Endothelial cell of umbilical vein (primary cell): ENCODE data around the gene PGAM2. TPM values are rescaled to one million over a fixed set of nuclear protein-coding genes. Genes with fewer than 3 reads are reported as not detected.
A peak's percentile ranks its signal among the peaks of the same experiment; 100 is the strongest.

ENCODE experiments used
- BruUV-seq: library from RNA; stranded (reverse); fragments of 400-500 nt; replicated peaks from 2 replicates; lab custom pipeline; 2021; lab: Mats Ljungman, UMichigan
- CTCF ChIA-PET: fragments of 300-600, 350-600 bp; sonication (Branson Sonifier 250); formaldehyde crosslinking; loops from one replicate; lab custom pipeline; 2021; ENCODE audit warnings: antibody characterized with exemption, inconsistent platforms; lab: Charles Lee
- POLR2A ChIA-PET: fragments of 300-600, 350-600 bp; sonication (Branson Sonifier 250); formaldehyde crosslinking; loops from one replicate; lab custom pipeline; 2021; ENCODE audit warnings: antibody characterized with exemption, inconsistent platforms; lab: Charles Lee
- DNase-seq: peaks from one replicate; pipeline ENCODE4 v3.0.0-alpha.2; 2011; ENCODE audit warnings: low read depth, low spot score
- FAIRE-seq: peaks from 2 replicates; lab custom pipeline; 2011; peaks lifted over from hg19 to GRCh38; lab: Jason Lieb, UNC
- H2AFZ ChIP-seq: 2 replicates; pipeline ENCODE4 v1.6.0; 2012; ENCODE audit warnings: low read depth, low read length, control low read depth, inconsistent platforms
- H3K27ac ChIP-seq: 2 replicates; pipeline ENCODE4 v1.5.1; 2011; ENCODE audit warnings: low read depth, mild to moderate bottlenecking, control low read depth, low read length, moderate library complexity; ENCODE audit not compliant: insufficient read depth
- H3K27me3 ChIP-seq, 2 experiments: 2 replicates each; pipeline versions ENCODE4 v1.6.0 to v1.6.1; 2011; ENCODE audit warnings: low read length in 2 of 2, mixed read lengths in 1 of 2; ENCODE audit not compliant: control insufficient read depth in 2 of 2, insufficient read depth in 2 of 2
- H3K36me3 ChIP-seq, 2 experiments: 2 replicates in 1 of 2; 3 replicates in 1 of 2; pipeline ENCODE4 v1.5.1; 2011; ENCODE audit warnings: low read length in 2 of 2, mild to moderate bottlenecking in 1 of 2, moderate library complexity in 1 of 2; ENCODE audit not compliant: control insufficient read depth in 2 of 2, insufficient read depth in 2 of 2; ENCODE audit errors: extremely low read depth in 1 of 2
- H3K4me1 ChIP-seq: 3 replicates; pipeline ENCODE4 v1.5.1; 2011; ENCODE audit warnings: mild to moderate bottlenecking, low read length; ENCODE audit not compliant: control insufficient read depth, insufficient read depth; ENCODE audit errors: extremely low read depth
- H3K4me2 ChIP-seq: 2 replicates; pipeline ENCODE4 v1.6.1; 2011; ENCODE audit warnings: low read length, control low read depth, mixed read lengths; ENCODE audit not compliant: insufficient read depth
- H3K4me3 ChIP-seq, 3 experiments: fragments of 200-600 bp in 1 of 3; sonication (generic), shearing (Covaris generic) in 1 of 3; replicated peaks in 1 of 3; 2 replicates each; pipeline ENCODE4 v1.5.1; 2011 to 2016; ENCODE audit warnings: control low read depth in 3 of 3, low read length in 3 of 3, mild to moderate bottlenecking in 2 of 3, inconsistent platforms in 1 of 3, low read depth in 1 of 3, moderate library complexity in 1 of 3; ENCODE audit not compliant: insufficient read depth in 1 of 3
- H3K79me2 ChIP-seq: 2 replicates; pipeline ENCODE4 v1.6.0; 2012; ENCODE audit warnings: low read length, inconsistent platforms; ENCODE audit not compliant: control insufficient read depth, insufficient read depth
- H3K9ac ChIP-seq: replicated peaks from 2 replicates; pipeline ENCODE3; 2011; ENCODE audit warnings: low read length, control low read depth; ENCODE audit not compliant: insufficient read depth; ENCODE audit errors: extremely low read depth
- H3K9me1 ChIP-seq: replicated peaks from 3 replicates; pipeline ENCODE4 v1.6.0; 2011; ENCODE audit warnings: mild to moderate bottlenecking, low read length; ENCODE audit not compliant: control insufficient read depth, insufficient read depth; ENCODE audit errors: extremely low read depth
- H3K9me3 ChIP-seq: replicated peaks from 2 replicates; pipeline ENCODE4 v1.5.1; 2012; ENCODE audit warnings: low read length, inconsistent platforms; ENCODE audit not compliant: control insufficient read depth, insufficient read depth
- H4K20me1 ChIP-seq: replicated peaks from 2 replicates; pipeline ENCODE3; 2011; ENCODE audit warnings: mild to moderate bottlenecking, low read length; ENCODE audit not compliant: control insufficient read depth, insufficient read depth; ENCODE audit errors: extremely low read depth
- EZH2 ChIP-seq: IDR thresholded peaks from 2 replicates; pipeline ENCODE4 v1.6.1; 2012; ENCODE audit warnings: borderline replicate concordance, low read depth, mild to moderate bottlenecking, moderate library complexity, low read length, inconsistent platforms; ENCODE audit not compliant: severe bottlenecking
- FOS ChIP-seq: IDR thresholded peaks from 2 replicates; pipeline ENCODE4 v1.6.1; 2011; ENCODE audit warnings: mild to moderate bottlenecking, low read length, moderate library complexity, borderline replicate concordance; ENCODE audit not compliant: insufficient read depth
- GATA2 ChIP-seq: IDR thresholded peaks from 2 replicates; pipeline ENCODE4 v1.7.0; 2011; ENCODE audit warnings: low read depth, mild to moderate bottlenecking, moderate library complexity, mixed read lengths, low read length; ENCODE audit not compliant: insufficient read length, insufficient read depth
- JUN ChIP-seq: IDR thresholded peaks from 2 replicates; pipeline ENCODE4 v1.6.1; 2011; ENCODE audit warnings: borderline replicate concordance, low read depth; ENCODE audit not compliant: insufficient read length, insufficient read depth
- MYC ChIP-seq: IDR thresholded peaks from one replicate; pipeline ENCODE4 v1.6.1; 2011; ENCODE audit warnings: mild to moderate bottlenecking, low read depth, low read length
- POLR2A ChIP-seq: IDR thresholded peaks from 2 replicates; pipeline ENCODE4 v1.6.1; 2012; ENCODE audit warnings: low read depth, mild to moderate bottlenecking, control low read depth, low read length
- POLR2AphosphoS5 ChIP-seq: IDR thresholded peaks from 2 replicates; pipeline ENCODE4 v1.6.1; 2012; ENCODE audit warnings: low read depth, mild to moderate bottlenecking, control low read depth, low read length, moderate library complexity; ENCODE audit not compliant: insufficient read depth
- dilution Hi-C: fragments of 300-500 bp; cut with MboI; formaldehyde crosslinking; loops from one replicate; pipeline ENCODE4 v1.15.0; 2019; ENCODE audit warnings: low sequenced_read_pairs; ENCODE audit not compliant: extremely low pct_ligation_motif_present
- intact Hi-C: fragments of 100-400 bp; cut with micrococcal nuclease; formaldehyde crosslinking; loops from one replicate; pipeline ENCODE4 v1.10.0; 2022
- polyA plus RNA-seq, 4 experiments: library from polyadenylated mRNA; depleted of rRNA in 3 of 4; stranded (reverse) in 3 of 4; unstranded in 1 of 4; fragments of >200 nt; gene quantifications; 2 replicates each; pipeline versions ENCODE4 v1.2.1 to v1.2.3, GENCODE V29; 2011 to 2012; ENCODE audit warnings: missing spikeins in 1 of 4
- total RNA-seq: library from RNA; stranded (reverse); gene quantifications from 2 replicates; pipeline ENCODE4 v1.2.3, GENCODE V29; 2021
- TF ChIP-seq, protein P1 (sequence below): IDR thresholded peaks from 2 replicates; pipeline ENCODE4 v1.6.1; 2011; ENCODE audit not compliant: insufficient read depth, insufficient read length
- TF ChIP-seq, protein P2 (sequence below), 2 donors: IDR thresholded peaks; 1 replicate in 1 of 2; 2 replicates in 1 of 2; pipeline ENCODE4 v1.5.1; 2011; ENCODE audit warnings: low read length in 2 of 2, mild to moderate bottlenecking in 2 of 2, moderate library complexity in 2 of 2, control low read depth in 1 of 2, inconsistent platforms in 1 of 2, low read depth in 1 of 2; ENCODE audit not compliant: insufficient read depth in 1 of 2; ENCODE audit errors: extremely low read depth in 1 of 2

The PGAM2 gene
- total and polyA plus RNA-seq, 2 donors (not counting 3 experiments of a cell fraction or from before 2014, with no cell fraction given), result 0.19 TPM; not detected in 1

DNA sequence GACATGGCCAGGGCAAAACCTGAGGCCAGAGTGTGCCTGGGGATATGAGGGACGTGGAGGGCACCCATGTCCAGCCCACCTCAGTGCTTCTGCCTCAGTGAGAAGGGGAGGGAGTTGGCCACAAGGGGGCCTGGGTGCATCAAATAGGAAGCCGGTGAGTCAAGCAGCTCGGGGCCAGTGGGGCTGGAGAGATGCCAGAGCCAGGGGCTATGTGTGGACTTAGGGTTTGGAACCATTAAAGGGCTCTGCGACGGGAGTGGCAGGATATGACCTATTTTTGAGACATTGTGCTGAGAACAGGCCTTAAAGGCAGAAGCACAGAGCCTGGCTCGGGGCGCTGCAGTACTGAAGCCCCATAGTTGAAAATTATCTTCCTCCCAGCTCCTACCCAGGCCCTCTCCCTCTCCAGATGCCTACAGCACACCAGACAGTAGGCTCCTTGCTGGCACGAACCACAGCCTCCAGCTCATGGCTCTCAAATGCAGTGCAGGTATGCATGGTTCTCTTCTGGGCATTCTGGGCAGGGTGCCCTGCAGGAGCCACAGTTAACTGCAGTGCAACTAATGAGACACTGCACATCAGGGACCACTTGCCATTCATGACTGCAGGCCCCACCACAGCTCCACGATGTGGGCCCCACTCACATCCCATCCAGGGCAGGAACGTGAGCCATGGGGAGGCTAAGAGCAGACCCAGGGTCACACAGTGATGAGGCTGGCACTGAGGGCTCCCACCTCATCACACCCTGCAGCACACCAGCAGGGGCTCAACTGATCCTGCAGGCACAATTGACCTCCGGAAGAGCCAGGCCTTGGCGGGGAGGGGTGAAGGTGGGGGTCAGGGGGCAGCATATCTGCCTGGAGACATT lies 7.2 kb upstream of the PGAM2 start:
- peaks cover 27% of the 10 kb centered on the region for H3K4me1 ChIP-seq
- no peaks in the 10 kb centered on the region for H3K9me3 ChIP-seq
- no peak overlapping the region for H3K4me3 ChIP-seq
- no peaks in the 10 kb centered on the region for H4K20me1 ChIP-seq
- H3K9ac ChIP-seq, result no peak overlapping the region
- POLR2A ChIA-PET, result no interaction called here
- intact Hi-C loops, result loop anchor here (1.0 to 5.0 kb wide), 6 partner anchors 50 to 420 kb away; partner anchors contain the start of genes NUDCD3 and POLD2
- CTCF ChIA-PET, result interaction anchor here (0.6 to 2.6 kb wide), 27 partner anchors 7 to 493 kb away, joined by 3 to 60 read pairs (median 4); partner anchors contain the start of genes AEBP1, DBNL, PGAM2 and POLD2
- dilution Hi-C loops, result no loop called here
- no peaks in the 10 kb centered on the region for H3K27me3 ChIP-seq
- TF ChIP-seq, protein P1, sequence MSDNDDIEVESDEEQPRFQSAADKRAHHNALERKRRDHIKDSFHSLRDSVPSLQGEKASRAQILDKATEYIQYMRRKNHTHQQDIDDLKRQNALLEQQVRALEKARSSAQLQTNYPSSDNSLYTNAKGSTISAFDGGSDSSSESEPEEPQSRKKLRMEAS, result no peak
- TF ChIP-seq POLR2A, result peak; percentile 54
- TF ChIP-seq, protein P2, sequence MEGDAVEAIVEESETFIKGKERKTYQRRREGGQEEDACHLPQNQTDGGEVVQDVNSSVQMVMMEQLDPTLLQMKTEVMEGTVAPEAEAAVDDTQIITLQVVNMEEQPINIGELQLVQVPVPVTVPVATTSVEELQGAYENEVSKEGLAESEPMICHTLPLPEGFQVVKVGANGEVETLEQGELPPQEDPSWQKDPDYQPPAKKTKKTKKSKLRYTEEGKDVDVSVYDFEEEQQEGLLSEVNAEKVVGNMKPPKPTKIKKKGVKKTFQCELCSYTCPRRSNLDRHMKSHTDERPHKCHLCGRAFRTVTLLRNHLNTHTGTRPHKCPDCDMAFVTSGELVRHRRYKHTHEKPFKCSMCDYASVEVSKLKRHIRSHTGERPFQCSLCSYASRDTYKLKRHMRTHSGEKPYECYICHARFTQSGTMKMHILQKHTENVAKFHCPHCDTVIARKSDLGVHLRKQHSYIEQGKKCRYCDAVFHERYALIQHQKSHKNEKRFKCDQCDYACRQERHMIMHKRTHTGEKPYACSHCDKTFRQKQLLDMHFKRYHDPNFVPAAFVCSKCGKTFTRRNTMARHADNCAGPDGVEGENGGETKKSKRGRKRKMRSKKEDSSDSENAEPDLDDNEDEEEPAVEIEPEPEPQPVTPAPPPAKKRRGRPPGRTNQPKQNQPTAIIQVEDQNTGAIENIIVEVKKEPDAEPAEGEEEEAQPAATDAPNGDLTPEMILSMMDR (IDR thresholded peaks at IDR 0.05; ENCODE audit: extremely low read depth in 1 of 2, insufficient read depth in 1 of 2, low read depth in 1 of 2, low read length in 2 of 2), result peak; percentile 84 to 91
- TF ChIP-seq GATA2, result no peak
- TF ChIP-seq MYC, result no peak
- TF ChIP-seq POLR2AphosphoS5, result peak; percentile 80
- TF ChIP-seq EZH2, result no peak
- no peak for TF ChIP-seq JUN
- TF ChIP-seq FOS, result peak; percentile 84
- H3K9me1 ChIP-seq, result no peaks in the 10 kb centered on the region
- peak overlapping the region; percentile 95 for H3K27ac ChIP-seq
- H3K36me3 ChIP-seq, result peaks cover 0 to 8% of the 10 kb centered on the region in 2 experiments
- FAIRE-seq (peak; percentile 95), DNase-seq (peak; percentile 87)
- no TSS peak for BruUV-seq
- H3K79me2 ChIP-seq, result no peaks in the 10 kb centered on the region
- H3K4me2 ChIP-seq, result peak overlapping the region; percentile 43
- H2AFZ ChIP-seq, result no peak overlapping the region
